Measurements from ENCODE around the gene PRKAG2. TPM values are rescaled to one million over a fixed set of nuclear protein-coding genes. Genes with fewer than 3 reads are reported as not detected.

Gene PRKAG2
- total RNA-seq, 2 experiments from 2014 or later: 23.5 to 25.6 TPM

- ChIA-PET POLR2A (interaction anchor here (1.4 kb wide), 1 partner anchor 24 kb away, joined by 3 read pairs; no protein-coding TSS in a partner anchor), CTCF (interaction anchor here (1.3 to 1.8 kb wide), 2 partner anchors 12 to 84 kb away, joined by 6 to 7 read pairs; no protein-coding TSS in a partner anchor)
- intact Hi-C loops (cut with micrococcal nuclease): no loop called here
- no peak overlapping the region for H3K27ac Mint-ChIP-seq
- no peaks in the 10 kb centered on the region for H3K36me3 Mint-ChIP-seq
- H3K9me3 Mint-ChIP-seq: no peaks in the 10 kb centered on the region
- peaks cover 16% of the 10 kb centered on the region for H3K4me1 Mint-ChIP-seq (ENCODE audit: low read depth)
- DNase-seq: no peak
- H3K4me3 Mint-ChIP-seq: no peak overlapping the region
- no peaks in the 10 kb centered on the region for H3K27me3 Mint-ChIP-seq
Observed at GRCh38 chr7:151840088-151840910, 36.6 kb downstream of the PRKAG2 start.

GRCh38 chr7:151839451-151839921 is 37.4 kb downstream of the PRKAG2 start:
- no peaks in the 10 kb centered on the region for H3K36me3 Mint-ChIP-seq
- H3K27me3 Mint-ChIP-seq: no peaks in the 10 kb centered on the region
- POLR2A ChIA-PET: interaction anchor here (0.7 to 1.4 kb wide), 3 partner anchors 12 to 186 kb away, joined by 3 to 6 read pairs (median 3); partner anchors contain the start of gene GALNT11
- H3K9me3 Mint-ChIP-seq: no peaks in the 10 kb centered on the region
- peak overlapping the region; percentile 62 for H3K27ac Mint-ChIP-seq
- CTCF ChIA-PET: interaction anchor here (1.3 to 1.8 kb wide), 2 partner anchors 13 to 83 kb away, joined by 6 to 7 read pairs; no protein-coding TSS in a partner anchor
- intact Hi-C loops (cut with micrococcal nuclease): loop anchor here (2.0 to 5.0 kb wide), 2 partner anchors 37 to 42 kb away; partner anchors contain the start of gene PRKAG2
- H3K4me1 Mint-ChIP-seq (ENCODE audit: low read depth): peaks cover 21% of the 10 kb centered on the region
- peak overlapping the region; percentile 48 for H3K4me3 Mint-ChIP-seq
- no peak for DNase-seq

- Mint-ChIP-seq H3K27me3 (no peaks in the 10 kb centered on the region), H3K36me3 (no peaks in the 10 kb centered on the region), H3K9me3 (no peaks in the 10 kb centered on the region), H3K27ac (peak overlapping the region; percentile 62), H3K4me1 (ENCODE audit: low read depth) (peaks cover 27% of the 10 kb centered on the region), H3K4me3 (peak overlapping the region; percentile 48)
- intact Hi-C loops (cut with micrococcal nuclease): loop anchor here (2.0 to 5.0 kb wide), 2 partner anchors 38 to 42 kb away; partner anchors contain the start of gene PRKAG2
- peak; percentile 69 for DNase-seq
- CTCF ChIA-PET: interaction anchor here (0.7 to 1.8 kb wide), 3 partner anchors 13 to 57 kb away, joined by 4 to 7 read pairs (median 4); partner anchors contain the start of gene PRKAG2
- POLR2A ChIA-PET: interaction anchor here (0.7 to 1.4 kb wide), 3 partner anchors 12 to 186 kb away, joined by 3 to 6 read pairs (median 3); partner anchors contain the start of gene GALNT11
Observed at GRCh38 chr7:151838861-151839381, 38.0 kb downstream of the PRKAG2 start.

- H3K4me1 Mint-ChIP-seq (ENCODE audit: low read depth): peaks cover 30% of the 10 kb centered on the region
- DNase-seq: no peak
- intact Hi-C loops (cut with micrococcal nuclease): loop anchor here (2.0 to 5.0 kb wide), 2 partner anchors 39 to 41 kb away; partner anchors contain the start of gene PRKAG2
- POLR2A ChIA-PET: no interaction called here
- H3K27me3 Mint-ChIP-seq: no peaks in the 10 kb centered on the region
- no peak overlapping the region for H3K4me3 Mint-ChIP-seq
- H3K36me3 Mint-ChIP-seq: no peaks in the 10 kb centered on the region
- H3K27ac Mint-ChIP-seq: no peak overlapping the region
- H3K9me3 Mint-ChIP-seq: no peaks in the 10 kb centered on the region
- CTCF ChIA-PET: no interaction called here
Observed at GRCh38 chr7:151838072-151838471, 38.8 kb downstream of the PRKAG2 start.

GRCh38 chr7:151837285-151838042 is 39.5 kb downstream of the PRKAG2 start:
- DNase-seq: no peak
- H3K27ac Mint-ChIP-seq: no peak overlapping the region
- H3K4me1 Mint-ChIP-seq (ENCODE audit: low read depth): peaks cover 32% of the 10 kb centered on the region
- intact Hi-C loops (cut with micrococcal nuclease): loop anchor here (2.0 to 5.0 kb wide), 2 partner anchors 39 to 40 kb away; partner anchors contain the start of gene PRKAG2
- ChIA-PET CTCF (interaction anchor here (0.7 kb wide), 1 partner anchor 367 kb away, joined by 3 read pairs; no protein-coding TSS in a partner anchor), POLR2A (no interaction called here)
- no peaks in the 10 kb centered on the region for H3K27me3 Mint-ChIP-seq
- no peaks in the 10 kb centered on the region for H3K9me3 Mint-ChIP-seq
- no peaks in the 10 kb centered on the region for H3K36me3 Mint-ChIP-seq
- H3K4me3 Mint-ChIP-seq: no peak overlapping the region

- Mint-ChIP-seq H3K36me3 (no peaks in the 10 kb centered on the region), H3K27ac (no peak overlapping the region), H3K4me1 (ENCODE audit: low read depth) (peaks cover 32% of the 10 kb centered on the region), H3K27me3 (no peaks in the 10 kb centered on the region), H3K9me3 (no peaks in the 10 kb centered on the region), H3K4me3 (no peak overlapping the region)
- no peak for DNase-seq
- ChIA-PET CTCF (interaction anchor here (0.7 kb wide), 1 partner anchor 366 kb away, joined by 3 read pairs; no protein-coding TSS in a partner anchor), POLR2A (no interaction called here)
- intact Hi-C loops (cut with micrococcal nuclease): loop anchor here (5.0 kb wide), 1 partner anchor 40 kb away; no protein-coding TSS in a partner anchor
Observed at GRCh38 chr7:151836927-151837205, 40.0 kb downstream of the PRKAG2 start.

- Mint-ChIP-seq H3K9me3 (no peaks in the 10 kb centered on the region), H3K27me3 (no peaks in the 10 kb centered on the region), H3K4me1 (ENCODE audit: low read depth) (peaks cover 32% of the 10 kb centered on the region), H3K4me3 (no peak overlapping the region), H3K36me3 (no peaks in the 10 kb centered on the region), H3K27ac (no peak overlapping the region)
- CTCF ChIA-PET: interaction anchor here (0.7 kb wide), 1 partner anchor 366 kb away, joined by 3 read pairs; no protein-coding TSS in a partner anchor
- DNase-seq: no peak
- POLR2A ChIA-PET: no interaction called here
- intact Hi-C loops (cut with micrococcal nuclease): loop anchor here (5.0 kb wide), 1 partner anchor 39 kb away; no protein-coding TSS in a partner anchor
Observed at GRCh38 chr7:151836191-151836926, 40.6 kb downstream of the PRKAG2 start.

GRCh38 chr7:151835636-151836035 is 41.3 kb downstream of the PRKAG2 start:
- peaks cover 34% of the 10 kb centered on the region for H3K4me1 Mint-ChIP-seq (ENCODE audit: low read depth)
- H3K4me3 Mint-ChIP-seq: no peak overlapping the region
- H3K27ac Mint-ChIP-seq: no peak overlapping the region
- H3K36me3 Mint-ChIP-seq: no peaks in the 10 kb centered on the region
- intact Hi-C loops (cut with micrococcal nuclease): loop anchor here (2.0 to 5.0 kb wide), 2 partner anchors 15 to 38 kb away; no protein-coding TSS in a partner anchor
- CTCF ChIA-PET: no interaction called here
- H3K27me3 Mint-ChIP-seq: no peaks in the 10 kb centered on the region
- no peaks in the 10 kb centered on the region for H3K9me3 Mint-ChIP-seq
- no peak for DNase-seq
- POLR2A ChIA-PET: no interaction called here

GRCh38 chr7:151834271-151835035 is 42.5 kb downstream of the PRKAG2 start:
- H3K27ac Mint-ChIP-seq: no peak overlapping the region
- no peak overlapping the region for H3K4me3 Mint-ChIP-seq
- no peaks in the 10 kb centered on the region for H3K9me3 Mint-ChIP-seq
- intact Hi-C loops (cut with micrococcal nuclease): loop anchor here (2.0 to 5.0 kb wide), 2 partner anchors 16 to 37 kb away; no protein-coding TSS in a partner anchor
- DNase-seq: peak; percentile 17
- H3K27me3 Mint-ChIP-seq: no peaks in the 10 kb centered on the region
- ChIA-PET POLR2A (no interaction called here), CTCF (no interaction called here)
- H3K4me1 Mint-ChIP-seq (ENCODE audit: low read depth): peaks cover 26% of the 10 kb centered on the region
- H3K36me3 Mint-ChIP-seq: no peaks in the 10 kb centered on the region

- Mint-ChIP-seq H3K4me1 (ENCODE audit: low read depth) (peaks cover 26% of the 10 kb centered on the region), H3K36me3 (no peaks in the 10 kb centered on the region), H3K4me3 (no peak overlapping the region), H3K9me3 (no peaks in the 10 kb centered on the region), H3K27ac (no peak overlapping the region), H3K27me3 (no peaks in the 10 kb centered on the region)
- intact Hi-C loops (cut with micrococcal nuclease): loop anchor here (2.0 kb wide), 1 partner anchor 17 kb away; no protein-coding TSS in a partner anchor
- DNase-seq: no peak
- ChIA-PET POLR2A (no interaction called here), CTCF (no interaction called here)
Observed at GRCh38 chr7:151833691-151834090, 43.2 kb downstream of the PRKAG2 start.

Measured in activated CD4-positive, alpha-beta memory T cell treated with anti-CD3 and anti-CD28 coated beads for 36 hours (primary cell).